A549 treated with CpdA at 1 μM for 4 hours (cell line): ENCODE measurements around the gene PLS3. TPM values are rescaled to one million over a fixed set of nuclear protein-coding genes. Genes with fewer than 3 reads are reported as not detected.

ENCODE experiments used
- total RNA-seq: library from RNA; stranded (reverse); fragments of 200-300 nt; extraction: Qiagen RNA extraction; gene quantifications from 5 replicates; pipeline ENCODE4 v1.2.3, GENCODE V29; 2022; ENCODE audit warnings: low read depth

The PLS3 gene
- total RNA-seq: 181 to 251 TPM (median 201 TPM) in 5 replicates

GRCh38 chrX:115560978-115561604 lies at the start of gene PLS3:
TSS of gene PLS3 (plus strand) at chrX:115561174. CDS start at chrX:115610251, 49,077 bp downstream.

